ENCODE results near the gene CDCA5. TPM values are rescaled to one million over a fixed set of nuclear protein-coding genes. Genes with fewer than 3 reads are reported as not detected.

Gene CDCA5
- total RNA-seq, 1 experiment from 2014 or later, result 87.3 TPM

- no peak for DNase-seq
- no peaks in the 10 kb centered on the region for H3K9me3 ChIP-seq (replicated peaks)
- peaks cover 7% of the 10 kb centered on the region for H3K36me3 ChIP-seq
- H3K4me1 ChIP-seq, result peaks cover 5% of the 10 kb centered on the region; the same call in 1 of the 2 replicates
- no peaks in the 10 kb centered on the region for H3K27me3 ChIP-seq
- no peak overlapping the region for H3K4me3 ChIP-seq
- no peak overlapping the region for H3K27ac ChIP-seq
Measured at GRCh38 chr11:65114538-65115171, 30.8 kb upstream of the CDCA5 start.

- no peak for DNase-seq
- H3K27ac ChIP-seq, result no peak overlapping the region
- no peak overlapping the region for H3K4me3 ChIP-seq
- H3K27me3 ChIP-seq, result no peaks in the 10 kb centered on the region
- peaks cover 3% of the 10 kb centered on the region for H3K36me3 ChIP-seq
- H3K4me1 ChIP-seq, result peaks cover 5% of the 10 kb centered on the region; the same call in 1 of the 2 replicates
- H3K9me3 ChIP-seq (replicated peaks), result no peaks in the 10 kb centered on the region
Measured at GRCh38 chr11:65113839-65114238, 30.0 kb upstream of the CDCA5 start.

- Histone ChIP-seq H3K36me3 (peaks cover 3% of the 10 kb centered on the region), H3K27me3 (no peaks in the 10 kb centered on the region), H3K4me3 (no peak overlapping the region), H3K4me1 (peaks cover 5% of the 10 kb centered on the region; the same call in 1 of the 2 replicates), H3K27ac (no peak overlapping the region), H3K9me3 (replicated peaks) (no peaks in the 10 kb centered on the region)
- DNase-seq, result no peak
Measured at GRCh38 chr11:65113361-65113756, 29.5 kb upstream of the CDCA5 start.

GRCh38 chr11:65112546-65113360, 28.9 kb upstream of the CDCA5 start:
- DNase-seq, result no peak
- Histone ChIP-seq H3K27ac (no peak overlapping the region), H3K36me3 (no peaks in the 10 kb centered on the region), H3K9me3 (replicated peaks) (no peaks in the 10 kb centered on the region), H3K4me3 (no peak overlapping the region; the same call in 1 of the 2 replicates), H3K27me3 (no peaks in the 10 kb centered on the region), H3K4me1 (peaks cover 5% of the 10 kb centered on the region; the same call in 1 of the 2 replicates)

GRCh38 chr11:65111744-65112545, 28.1 kb upstream of the CDCA5 start, which contains the start of gene TM7SF2:
TSS of gene TM7SF2 (plus strand) at chr11:65111872. CDS start at chr11:65112016, 144 bp downstream.
- Histone ChIP-seq H3K36me3 (no peaks in the 10 kb centered on the region), H3K4me1 (peaks cover 5% of the 10 kb centered on the region; the same call in 1 of the 2 replicates), H3K9me3 (replicated peaks) (no peaks in the 10 kb centered on the region), H3K27me3 (no peaks in the 10 kb centered on the region), H3K4me3 (peak within 1 kb of the TSS; percentile 21), H3K27ac (no peak within 1 kb of the TSS)
- DNase-seq, result peak; percentile 88 to 89

- Histone ChIP-seq H3K4me3 (no peak overlapping the region), H3K36me3 (no peaks in the 10 kb centered on the region), H3K27me3 (no peaks in the 10 kb centered on the region), H3K27ac (no peak overlapping the region), H3K4me1 (peaks cover 2% of the 10 kb centered on the region; the same call in 1 of the 2 replicates), H3K9me3 (replicated peaks) (no peaks in the 10 kb centered on the region)
- no peak for DNase-seq
Measured at GRCh38 chr11:65111159-65111743, 27.4 kb upstream of the CDCA5 start.

GRCh38 chr11:65110354-65110861, 26.6 kb upstream of the CDCA5 start:
- Histone ChIP-seq H3K36me3 (no peaks in the 10 kb centered on the region), H3K27ac (no peak overlapping the region), H3K9me3 (replicated peaks) (no peaks in the 10 kb centered on the region), H3K4me1 (peaks cover 2% of the 10 kb centered on the region; the same call in 1 of the 2 replicates), H3K4me3 (no peak overlapping the region), H3K27me3 (no peaks in the 10 kb centered on the region)
- DNase-seq, result peak; percentile 80 to 89

- DNase-seq, result no peak
- H3K4me1 ChIP-seq, result peaks cover 2% of the 10 kb centered on the region; the same call in 1 of the 2 replicates
- no peaks in the 10 kb centered on the region for H3K36me3 ChIP-seq
Measured at GRCh38 chr11:65109231-65110198, 25.7 kb upstream of the CDCA5 start.

GRCh38 chr11:65108469-65109123, 24.8 kb upstream of the CDCA5 start:
- H3K36me3 ChIP-seq, result no peaks in the 10 kb centered on the region
- no peak overlapping the region for H3K27ac ChIP-seq
- H3K4me3 ChIP-seq, result no peak overlapping the region
- DNase-seq, result no peak
- peaks cover 2% of the 10 kb centered on the region; the same call in 1 of the 2 replicates for H3K4me1 ChIP-seq
- no peaks in the 10 kb centered on the region for H3K27me3 ChIP-seq
- H3K9me3 ChIP-seq (replicated peaks), result no peaks in the 10 kb centered on the region

More at GRCh38 chr11:65109231-65110198, 25.7 kb upstream of the CDCA5 start:
- Histone ChIP-seq H3K27me3 (no peaks in the 10 kb centered on the region), H3K4me3 (no peak overlapping the region), H3K9me3 (replicated peaks) (no peaks in the 10 kb centered on the region), H3K27ac (no peak overlapping the region)

- no peak for DNase-seq
- H3K4me3 ChIP-seq, result no peak overlapping the region
- no peaks in the 10 kb centered on the region for H3K9me3 ChIP-seq (replicated peaks)
- H3K36me3 ChIP-seq, result no peaks in the 10 kb centered on the region
- H3K27me3 ChIP-seq, result no peaks in the 10 kb centered on the region
- peaks cover 2% of the 10 kb centered on the region; the same call in 1 of the 2 replicates for H3K4me1 ChIP-seq
- H3K27ac ChIP-seq, result no peak overlapping the region
Measured at GRCh38 chr11:65107751-65108468, 24.1 kb upstream of the CDCA5 start.

- no peak for DNase-seq
- Histone ChIP-seq H3K27me3 (no peaks in the 10 kb centered on the region), H3K4me1 (peaks cover 9% of the 10 kb centered on the region; the same call in 1 of the 2 replicates), H3K27ac (no peak overlapping the region), H3K9me3 (replicated peaks) (no peaks in the 10 kb centered on the region), H3K4me3 (no peak overlapping the region), H3K36me3 (no peaks in the 10 kb centered on the region)
Measured at GRCh38 chr11:65107078-65107477, 23.2 kb upstream of the CDCA5 start.

- no peak for DNase-seq
- peaks cover 12% of the 10 kb centered on the region; the same call in 1 of the 2 replicates for H3K4me1 ChIP-seq
- no peaks in the 10 kb centered on the region for H3K27me3 ChIP-seq
- H3K4me3 ChIP-seq, result no peak overlapping the region
- H3K9me3 ChIP-seq (replicated peaks), result no peaks in the 10 kb centered on the region
- H3K36me3 ChIP-seq, result no peaks in the 10 kb centered on the region
- H3K27ac ChIP-seq, result no peak overlapping the region
Measured at GRCh38 chr11:65104628-65105027, 20.8 kb upstream of the CDCA5 start.

All from SJCRH30 (cell line).